ENCODE data around the gene PCDHGA1.

DNA sequence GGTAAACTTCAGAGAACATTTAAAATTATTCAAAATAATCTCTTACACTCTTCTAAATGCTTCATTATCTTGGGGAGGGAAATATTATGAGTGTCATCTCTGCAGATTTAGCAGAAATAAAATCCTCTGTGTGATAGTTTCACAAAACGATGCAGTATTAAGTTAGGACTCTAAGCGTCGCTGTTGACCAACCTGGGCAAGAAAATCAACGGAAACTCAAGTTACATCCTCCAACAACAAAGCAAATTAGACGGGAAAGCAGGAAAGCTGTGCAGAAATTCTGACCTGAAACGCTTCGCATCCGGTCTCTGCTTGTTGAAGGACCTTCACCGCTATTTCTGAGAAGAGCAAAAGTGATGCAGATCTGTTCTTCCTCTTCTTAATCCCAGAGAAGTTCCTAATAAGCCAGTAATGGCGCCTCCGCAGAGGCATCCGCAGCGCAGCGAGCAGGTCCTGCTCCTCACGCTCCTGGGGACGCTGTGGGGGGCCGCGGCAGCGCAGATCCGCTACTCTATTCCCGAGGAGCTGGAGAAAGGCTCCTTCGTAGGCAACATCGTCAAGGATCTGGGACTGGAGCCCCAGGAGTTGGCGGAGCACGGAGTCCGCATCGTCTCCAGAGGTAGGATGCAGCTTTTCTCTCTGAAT lies 43.5 kb downstream of the PCDHGA1 start, which contains the start of gene PCDHGA6:
- TF ChIP-seq CTCF (IDR thresholded peaks at IDR 0.05; ENCODE audit: low read depth, low read length, poor library complexity, severe bottlenecking) (no peak), EZH2phosphoT487 (IDR thresholded peaks at IDR 0.05; ENCODE audit: borderline replicate concordance, low read length) (no peak)

Data from DOHH2 (cell line).